HG02885 (cell line): ENCODE measurements around the gene PHF13.
"Not testable (repeated sequence)": the region's sequence is repeated elsewhere in the genome, so short reads cannot be mapped to it uniquely, and the experiment has no call there.

Experiments used
- ATAC-seq: cut with Tn5 transposase; IDR thresholded peaks from one replicate; pipeline ENCODE4 v1.9.1; 2021; ENCODE audit warnings: mild to moderate bottlenecking; ENCODE audit not compliant: unreplicated experiment, poor library complexity

PHF13 gene

GRCh38 chr1:6627031-6627430 is 13.5 kb downstream of the PHF13 start:
- ATAC-seq = no peak

- ATAC-seq = no peak
Measured at GRCh38 chr1:6627841-6628545, 14.5 kb downstream of the PHF13 start.

GRCh38 chr1:6628971-6629479 is 15.5 kb downstream of the PHF13 start:
- no peak for ATAC-seq

- no peak for ATAC-seq
Measured at GRCh38 chr1:6630027-6630426, 16.5 kb downstream of the PHF13 start.

- ATAC-seq = no peak
Measured at GRCh38 chr1:6631058-6631457, 17.5 kb downstream of the PHF13 start.

- ATAC-seq = no peak
Measured at GRCh38 chr1:6632588-6633514, 19.3 kb downstream of the PHF13 start.

- ATAC-seq = no peak
Measured at GRCh38 chr1:6634371-6635052, 21.0 kb downstream of the PHF13 start.

GRCh38 chr1:6635161-6635909 is 21.8 kb downstream of the PHF13 start:
- no peak for ATAC-seq

- ATAC-seq = no peak
Measured at GRCh38 chr1:6635910-6636760, 22.6 kb downstream of the PHF13 start.

- ATAC-seq = not testable (repeated sequence)
Measured at GRCh38 chr1:6636778-6637177, 23.2 kb downstream of the PHF13 start.

- ATAC-seq = no peak
Measured at GRCh38 chr1:6637770-6638169, 24.2 kb downstream of the PHF13 start.

- no peak for ATAC-seq
Measured at GRCh38 chr1:6638226-6638625, 24.7 kb downstream of the PHF13 start.

GRCh38 chr1:6640867-6641266 is 27.3 kb downstream of the PHF13 start:
- not testable (repeated sequence) for ATAC-seq

- ATAC-seq = no peak
Measured at GRCh38 chr1:6645018-6645417, 31.5 kb downstream of the PHF13 start.

- no peak for ATAC-seq
Measured at GRCh38 chr1:6646499-6647148, 33.1 kb downstream of the PHF13 start.

GRCh38 chr1:6648556-6648955 is 35.0 kb downstream of the PHF13 start:
- no peak for ATAC-seq

- no peak for ATAC-seq
Measured at GRCh38 chr1:6651909-6652308, 38.4 kb downstream of the PHF13 start.

GRCh38 chr1:6652986-6653385 is 39.5 kb downstream of the PHF13 start:
- ATAC-seq = no peak
